Body of pancreas (tissue), 4 donors: Measurements from ENCODE around the gene CCDC9. TPM values are rescaled to one million over a fixed set of nuclear protein-coding genes. Genes with fewer than 3 reads are reported as not detected.
A peak's percentile ranks its signal among the peaks of the same experiment; 100 is the strongest.

Source experiments
- ATAC-seq: fragments of 150-250 bp; one replicate; pipeline ENCODE4 v1.9.1; 2016
- DNase-seq, 4 donors: peaks; one replicate each; pipeline ENCODE4 v3.0.0-alpha.2; 2019
- H3K27ac ChIP-seq, 4 donors: fragments of 200-600 bp; sonication (generic); 1 replicate in 3 of 4; 2 replicates in 1 of 4; pipeline versions ENCODE4 v1.5.1 to v1.6.1; 2016 to 2019; ENCODE audit warnings: mild to moderate bottlenecking in 1 of 4, mixed read lengths in 1 of 4, moderate library complexity in 1 of 4
- H3K27me3 ChIP-seq, 2 donors: fragments of 200-600 bp; sonication (generic); one replicate each; pipeline ENCODE4 v1.6.0; 2016; ENCODE audit warnings: mild to moderate bottlenecking in 1 of 2
- H3K36me3 ChIP-seq, 2 donors: fragments of 200-600 bp; sonication (generic); replicated peaks in 1 of 2; 2 replicates each; pipeline ENCODE4 v1.5.1; 2016; ENCODE audit warnings: low read depth in 2 of 2; ENCODE audit not compliant: insufficient read depth in 1 of 2
- H3K4me1 ChIP-seq: fragments of 200-600 bp; sonication (generic); one replicate; pipeline ENCODE4 v1.6.0; 2016
- H3K4me3 ChIP-seq, 2 donors: fragments of 200-600 bp; sonication (generic); 1 replicate in 1 of 2; 2 replicates in 1 of 2; pipeline ENCODE4 v1.5.1; 2016 to 2019
- H3K9me3 ChIP-seq, 3 donors: fragments of 200-600 bp; sonication (generic); 1 replicate in 2 of 3; 2 replicates in 1 of 3; pipeline ENCODE4 v1.5.1; 2016
- POLR2A ChIP-seq, 3 donors: fragments of 450-650 bp; IDR thresholded peaks; one replicate each; pipeline ENCODE4 v1.6.1; 2016; ENCODE audit warnings: antibody characterized with exemption in 3 of 3, mild to moderate bottlenecking in 2 of 3
- WGBS, 2 donors: methylation state at CpG; one replicate each; pipeline ENCODE4 v1.1.5; 2017; 5-methylcytosine and 5-hydroxymethylcytosine counted together
- intact Hi-C: fragments of 100-400 bp; cut with DNase I; formaldehyde crosslinking; loops from one replicate; pipeline ENCODE4 v1.15.1; 2023
- total RNA-seq, 2 donors: library from RNA; depleted of rRNA; stranded (reverse); fragments of >200 nt; gene quantifications; one replicate each; pipeline ENCODE4 v1.1.0, GENCODE V29; 2016
- TF ChIP-seq, protein P1 (sequence below), 7 experiments: fragments of 450-650 bp in 4 of 7; fragments of 200-600 bp in 3 of 7; sonication (generic) in 3 of 7; IDR thresholded peaks; one replicate each; pipeline ENCODE4 v1.5.1; 2016 to 2019; ENCODE audit warnings: antibody characterized with exemption in 7 of 7

Gene CCDC9
- total RNA-seq, 2 donors from 2014 or later, result 51.1 to 55.7 TPM

DNA sequence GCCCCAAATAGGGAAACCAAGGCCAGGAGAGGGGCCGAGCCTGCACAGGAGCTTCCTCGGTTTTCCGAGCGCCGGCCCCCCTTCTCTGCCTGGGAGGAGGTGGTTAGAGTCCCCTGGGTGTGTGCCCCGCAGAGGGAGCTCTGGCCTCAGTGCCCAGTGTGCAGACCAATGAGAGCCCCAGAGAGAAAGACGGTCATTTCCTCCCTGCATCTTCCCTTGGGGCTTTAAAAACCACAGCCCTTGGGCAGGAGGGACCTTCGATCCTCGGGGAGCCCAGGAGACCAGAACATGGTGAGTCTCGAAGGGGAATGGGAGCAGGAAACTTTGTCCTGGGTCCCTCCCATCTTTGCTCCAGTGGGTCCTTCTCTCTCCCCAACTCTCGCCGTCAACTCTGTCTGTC, 53.3 kb downstream of the CCDC9 start, which contains the start of gene C5AR1:
Gene C5AR1 (plus strand): TSS at position 254 of the 400 bp plus-strand sequence. CDS start 35 bp downstream, at position 289.
- 36 to 45% methylated on average over 10 to 12 of the region's 12 CpGs for WGBS, 2 donors
- DNase-seq, result peak in 1 of 4 donors; percentile 62
- Histone ChIP-seq H3K27ac (peak within 1 kb of the TSS in 1 of 4 donors; percentile 50), H3K4me3 (no peak within 1 kb of the TSS), H3K27me3 (no peaks in the 10 kb centered on the region), H3K4me1 (peaks cover 13% of the 10 kb centered on the region), H3K36me3 (no peaks in the 10 kb centered on the region), H3K9me3 (no peaks in the 10 kb centered on the region)
- intact Hi-C loops, result no loop called here
- ATAC-seq, result no peak
- TF ChIP-seq POLR2A (IDR thresholded peaks at IDR 0.05), result peak in 2 of 3 donors; percentile 39 to 74
- TF ChIP-seq, protein P1, sequence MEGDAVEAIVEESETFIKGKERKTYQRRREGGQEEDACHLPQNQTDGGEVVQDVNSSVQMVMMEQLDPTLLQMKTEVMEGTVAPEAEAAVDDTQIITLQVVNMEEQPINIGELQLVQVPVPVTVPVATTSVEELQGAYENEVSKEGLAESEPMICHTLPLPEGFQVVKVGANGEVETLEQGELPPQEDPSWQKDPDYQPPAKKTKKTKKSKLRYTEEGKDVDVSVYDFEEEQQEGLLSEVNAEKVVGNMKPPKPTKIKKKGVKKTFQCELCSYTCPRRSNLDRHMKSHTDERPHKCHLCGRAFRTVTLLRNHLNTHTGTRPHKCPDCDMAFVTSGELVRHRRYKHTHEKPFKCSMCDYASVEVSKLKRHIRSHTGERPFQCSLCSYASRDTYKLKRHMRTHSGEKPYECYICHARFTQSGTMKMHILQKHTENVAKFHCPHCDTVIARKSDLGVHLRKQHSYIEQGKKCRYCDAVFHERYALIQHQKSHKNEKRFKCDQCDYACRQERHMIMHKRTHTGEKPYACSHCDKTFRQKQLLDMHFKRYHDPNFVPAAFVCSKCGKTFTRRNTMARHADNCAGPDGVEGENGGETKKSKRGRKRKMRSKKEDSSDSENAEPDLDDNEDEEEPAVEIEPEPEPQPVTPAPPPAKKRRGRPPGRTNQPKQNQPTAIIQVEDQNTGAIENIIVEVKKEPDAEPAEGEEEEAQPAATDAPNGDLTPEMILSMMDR (IDR thresholded peaks at IDR 0.05), result no peak

DNA sequence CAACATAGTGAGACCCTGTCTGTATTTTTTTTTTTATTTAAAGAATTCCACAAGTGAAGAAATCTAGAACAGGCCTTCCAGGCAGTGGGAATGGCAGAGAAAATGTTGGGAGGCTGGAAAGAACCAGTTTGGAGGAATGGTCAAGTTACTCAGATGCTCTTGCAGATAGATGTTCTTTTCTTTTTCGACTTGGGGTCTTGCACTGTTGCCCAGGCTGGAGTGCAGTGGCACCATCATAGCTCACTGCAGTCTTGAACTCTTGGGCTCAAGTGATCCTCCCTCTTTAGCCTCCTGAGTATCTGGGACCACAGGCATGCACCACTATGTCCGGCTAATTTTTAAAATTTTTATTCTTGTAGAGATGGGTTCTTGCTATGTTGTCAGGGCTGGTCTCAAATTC, 54.0 kb downstream of the CCDC9 start:
- H3K27ac ChIP-seq, result peak overlapping the region in 1 of 4 donors; percentile 50
- no peak for TF ChIP-seq POLR2A (IDR thresholded peaks at IDR 0.05)
- TF ChIP-seq, protein P1 (IDR thresholded peaks at IDR 0.05), result no peak
- ATAC-seq, result no peak
- no peak overlapping the region for H3K4me3 ChIP-seq
- H3K4me1 ChIP-seq, result peaks cover 10% of the 10 kb centered on the region
- 68 to 86% methylated on average over 2 of the region's 2 CpGs for WGBS, 2 donors
- intact Hi-C loops, result no loop called here
- H3K36me3 ChIP-seq, result no peaks in the 10 kb centered on the region
- H3K9me3 ChIP-seq, result no peaks in the 10 kb centered on the region
- no peak for DNase-seq
- H3K27me3 ChIP-seq, result no peaks in the 10 kb centered on the region

DNA sequence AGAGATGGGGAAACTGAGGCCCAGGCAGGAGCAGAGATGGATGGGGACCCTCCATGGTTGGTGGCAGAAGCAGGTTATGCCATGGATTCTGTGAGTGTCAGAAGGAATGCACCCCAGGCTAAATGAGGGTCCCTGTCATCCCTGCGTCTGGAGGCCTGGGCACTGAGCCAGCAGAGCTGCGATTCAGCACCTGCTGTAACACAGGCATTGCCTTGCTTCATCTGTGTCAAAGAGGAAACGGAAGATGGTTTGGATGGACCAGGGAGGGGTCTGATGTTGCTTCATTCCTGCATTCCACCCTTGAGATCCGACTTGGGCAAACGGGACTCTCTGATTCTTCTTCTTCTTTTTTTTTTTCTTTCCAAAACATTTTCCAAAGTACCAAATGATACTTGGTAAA, 54.5 kb downstream of the CCDC9 start:
- TF ChIP-seq, protein P1 (IDR thresholded peaks at IDR 0.05), result no peak
- TF ChIP-seq POLR2A (IDR thresholded peaks at IDR 0.05), result peak in 2 of 3 donors; percentile 5 to 37
- DNase-seq (peak in 3 of 4 donors; percentile 37 to 70 (median 38)), ATAC-seq (no peak)
- no peak overlapping the region for H3K4me3 ChIP-seq
- peak overlapping the region in 1 of 4 donors; percentile 50 for H3K27ac ChIP-seq
- no peaks in the 10 kb centered on the region for H3K27me3 ChIP-seq
- intact Hi-C loops, result no loop called here
- H3K4me1 ChIP-seq, result peaks cover 5% of the 10 kb centered on the region
- no peaks in the 10 kb centered on the region for H3K9me3 ChIP-seq
- no peaks in the 10 kb centered on the region for H3K36me3 ChIP-seq
- WGBS, 2 donors, result 19 to 31% methylated on average over 5 of the region's 5 CpGs

DNA sequence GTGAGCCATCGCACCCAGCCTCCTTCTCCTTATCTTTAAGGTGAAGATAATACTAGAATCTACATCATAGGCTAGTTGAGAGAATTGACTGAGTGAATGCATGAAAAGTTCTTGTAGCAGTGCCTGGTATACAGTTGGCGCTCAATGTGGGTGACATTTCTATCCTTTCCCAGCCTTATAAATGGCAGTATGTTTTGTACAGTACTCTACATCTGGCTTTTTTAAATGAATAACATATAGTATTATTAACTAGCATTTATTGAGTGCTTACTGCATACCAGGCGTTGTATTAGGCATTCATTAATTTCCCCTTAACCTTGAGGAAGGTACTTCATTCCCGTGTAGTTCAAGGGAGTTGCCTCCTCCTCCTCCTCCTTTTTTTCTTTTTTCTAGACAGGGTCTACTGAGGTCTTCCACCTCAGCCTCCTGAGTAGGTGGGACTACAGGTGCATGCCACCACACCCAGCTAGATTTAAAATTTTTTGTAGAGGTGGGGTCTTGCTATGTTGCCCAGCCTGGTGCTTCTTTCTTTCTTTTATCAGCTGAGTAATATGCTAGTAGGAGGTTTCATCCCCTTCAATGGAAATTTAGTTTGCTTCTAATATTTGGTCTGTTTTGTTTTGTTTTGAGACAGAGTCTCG, 56.2 kb downstream of the CCDC9 start:
- no peak for TF ChIP-seq POLR2A (IDR thresholded peaks at IDR 0.05)
- TF ChIP-seq, protein P1 (IDR thresholded peaks at IDR 0.05), result no peak
- DNase-seq, result no peak
- Histone ChIP-seq H3K27me3 (no peaks in the 10 kb centered on the region), H3K4me1 (no peaks in the 10 kb centered on the region), H3K9me3 (no peaks in the 10 kb centered on the region), H3K36me3 (no peaks in the 10 kb centered on the region), H3K27ac (no peak overlapping the region), H3K4me3 (no peak overlapping the region)
- 73 to 83% methylated on average over 5 of the region's 5 CpGs for WGBS, 2 donors
- intact Hi-C loops, result no loop called here
- no peak for ATAC-seq
